Bronchial epithelial cell (primary cell): ENCODE results near the gene JAKMIP1. TPM values are rescaled to one million over a fixed set of nuclear protein-coding genes. Genes with fewer than 3 reads are reported as not detected.

ENCODE experiments used
- DNase-seq: peaks from one replicate; pipeline ENCODE4 v3.0.0-alpha.2; 2010; ENCODE audit warnings: low read depth
- FAIRE-seq: peaks from 2 replicates; lab custom pipeline; 2011; peaks lifted over from hg19 to GRCh38; lab: Jason Lieb, UNC
- H3K27me3 ChIP-seq: 2 replicates; pipeline ENCODE4 v1.5.1; 2011; ENCODE audit warnings: low read length; ENCODE audit not compliant: control insufficient read depth, insufficient read depth
- H3K36me3 ChIP-seq: 2 replicates; pipeline ENCODE4 v1.5.1; 2011; ENCODE audit warnings: low read length; ENCODE audit not compliant: control insufficient read depth, insufficient read depth
- H3K4me3 ChIP-seq: 2 replicates; pipeline ENCODE4 v1.5.1; 2011; ENCODE audit warnings: mild to moderate bottlenecking, low read depth, low read length, control low read depth
- total RNA-seq: library from RNA; depleted of rRNA; stranded (reverse); fragments of >200 nt; gene quantifications from 2 replicates; pipeline ENCODE4 v1.2.1, GENCODE V29; 2014
- TF ChIP-seq, protein P1 (sequence below): IDR thresholded peaks from 2 replicates; pipeline ENCODE4 v1.5.1; 2011; ENCODE audit warnings: mild to moderate bottlenecking, moderate library complexity, low read length, control low read depth, inconsistent platforms; ENCODE audit not compliant: insufficient read depth, severe bottlenecking

JAKMIP1 gene
- total RNA-seq, 1 donor from 2014 or later = not detected

GRCh38 chr4:6063684-6064083 is 136.7 kb downstream of the JAKMIP1 start:
- no peak for DNase-seq
- no peaks in the 10 kb centered on the region for H3K36me3 ChIP-seq
- no peak for FAIRE-seq
- no peaks in the 10 kb centered on the region for H3K27me3 ChIP-seq
- H3K4me3 ChIP-seq = no peak overlapping the region
- TF ChIP-seq, protein P1, sequence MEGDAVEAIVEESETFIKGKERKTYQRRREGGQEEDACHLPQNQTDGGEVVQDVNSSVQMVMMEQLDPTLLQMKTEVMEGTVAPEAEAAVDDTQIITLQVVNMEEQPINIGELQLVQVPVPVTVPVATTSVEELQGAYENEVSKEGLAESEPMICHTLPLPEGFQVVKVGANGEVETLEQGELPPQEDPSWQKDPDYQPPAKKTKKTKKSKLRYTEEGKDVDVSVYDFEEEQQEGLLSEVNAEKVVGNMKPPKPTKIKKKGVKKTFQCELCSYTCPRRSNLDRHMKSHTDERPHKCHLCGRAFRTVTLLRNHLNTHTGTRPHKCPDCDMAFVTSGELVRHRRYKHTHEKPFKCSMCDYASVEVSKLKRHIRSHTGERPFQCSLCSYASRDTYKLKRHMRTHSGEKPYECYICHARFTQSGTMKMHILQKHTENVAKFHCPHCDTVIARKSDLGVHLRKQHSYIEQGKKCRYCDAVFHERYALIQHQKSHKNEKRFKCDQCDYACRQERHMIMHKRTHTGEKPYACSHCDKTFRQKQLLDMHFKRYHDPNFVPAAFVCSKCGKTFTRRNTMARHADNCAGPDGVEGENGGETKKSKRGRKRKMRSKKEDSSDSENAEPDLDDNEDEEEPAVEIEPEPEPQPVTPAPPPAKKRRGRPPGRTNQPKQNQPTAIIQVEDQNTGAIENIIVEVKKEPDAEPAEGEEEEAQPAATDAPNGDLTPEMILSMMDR = no peak

- no peaks in the 10 kb centered on the region for H3K27me3 ChIP-seq
- FAIRE-seq (no peak), DNase-seq (no peak)
- TF ChIP-seq, protein P1 = no peak
- H3K36me3 ChIP-seq = no peaks in the 10 kb centered on the region
- no peak overlapping the region for H3K4me3 ChIP-seq
These were observed 138.2 kb downstream of the JAKMIP1 start for GRCh38 chr4:6062133-6062532.

DNA sequence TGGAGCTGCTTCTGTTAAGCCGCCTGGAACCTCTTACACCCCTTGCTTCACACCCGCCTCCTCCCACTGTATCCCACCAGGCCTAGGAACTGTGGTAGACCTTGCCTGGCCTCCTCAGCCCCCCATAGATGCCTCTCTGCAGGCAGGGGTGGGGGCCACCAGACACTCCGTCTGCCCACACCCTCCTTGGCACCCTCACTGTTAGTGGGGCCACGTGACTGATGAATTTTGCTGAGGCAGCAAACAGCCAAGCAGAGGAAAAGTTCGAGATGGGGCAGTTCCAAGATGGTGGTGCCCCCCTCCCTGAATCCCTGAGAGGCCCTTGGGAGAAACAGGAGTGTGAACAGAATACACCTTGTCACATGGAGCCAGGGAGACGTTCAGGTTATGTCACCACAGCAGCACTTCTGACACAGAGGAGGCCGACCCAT is 141.0 kb downstream of the JAKMIP1 start:
- H3K27me3 ChIP-seq = no peaks in the 10 kb centered on the region
- no peaks in the 10 kb centered on the region for H3K36me3 ChIP-seq
- H3K4me3 ChIP-seq = no peak overlapping the region
- TF ChIP-seq, protein P1 = no peak
- DNase-seq = no peak
- no peak for FAIRE-seq

DNA sequence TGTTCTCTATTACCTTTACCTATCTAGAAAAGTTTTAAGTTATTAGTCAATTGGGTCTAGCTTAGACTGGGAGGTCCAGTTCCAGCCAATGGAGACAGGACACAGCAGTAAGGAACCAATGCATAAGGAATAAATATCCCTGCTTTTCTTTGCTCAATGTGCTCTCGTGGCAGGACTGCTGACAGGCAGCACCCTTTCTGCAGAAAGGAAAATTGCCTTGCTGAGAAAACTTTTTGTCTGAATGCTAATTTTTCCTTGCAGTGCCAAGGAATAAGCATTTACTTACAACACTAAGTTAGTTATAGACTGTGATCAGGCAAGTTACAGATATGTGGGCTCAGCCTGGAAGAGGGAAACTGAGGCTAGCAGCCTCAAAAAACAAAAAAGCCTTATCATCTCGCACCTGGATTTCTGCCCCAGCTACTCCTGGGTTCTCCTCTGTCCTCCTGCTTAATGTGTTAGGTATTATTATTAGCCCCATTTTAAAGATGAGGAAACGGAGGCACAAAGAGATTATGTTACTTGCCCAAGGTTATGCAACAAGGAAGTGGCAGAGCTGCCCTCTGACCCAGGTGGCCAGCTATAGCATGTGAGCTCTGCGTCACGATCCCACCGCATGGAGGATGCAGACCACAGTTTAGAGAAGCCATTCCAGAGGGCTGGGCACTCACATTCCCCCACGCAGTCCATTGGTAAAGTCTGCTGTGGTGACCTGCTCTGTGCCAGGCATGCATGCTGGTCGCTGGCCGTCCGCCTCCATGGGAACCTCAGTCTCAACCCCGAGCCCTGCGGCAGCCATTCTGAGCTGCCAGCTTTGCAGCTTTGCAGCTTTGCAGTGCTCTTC is 141.6 kb downstream of the JAKMIP1 start:
- no peaks in the 10 kb centered on the region for H3K27me3 ChIP-seq
- no peaks in the 10 kb centered on the region for H3K36me3 ChIP-seq
- FAIRE-seq (no peak), DNase-seq (no peak)
- TF ChIP-seq, protein P1 = no peak
- no peak overlapping the region for H3K4me3 ChIP-seq

GRCh38 chr4:6056976-6057766 is 143.2 kb downstream of the JAKMIP1 start:
- Histone ChIP-seq H3K4me3 (no peak overlapping the region), H3K27me3 (no peaks in the 10 kb centered on the region), H3K36me3 (no peaks in the 10 kb centered on the region)
- DNase-seq (no peak), FAIRE-seq (no peak)
- TF ChIP-seq, protein P1 = no peak
